Measurements from ENCODE around the gene AKT2. TPM values are rescaled to one million over a fixed set of nuclear protein-coding genes. Genes with fewer than 3 reads are reported as not detected.

Gene AKT2
- total RNA-seq, 1 donor from 2014 or later = 163 TPM

GRCh38 chr19:40263440-40264313, 21.5 kb downstream of the AKT2 start:
- H3K27ac Mint-ChIP-seq = no peak overlapping the region
- no peak for DNase-seq
- H3K9me3 Mint-ChIP-seq = no peaks in the 10 kb centered on the region
- H3K36me3 Mint-ChIP-seq (ENCODE audit: low read depth) = peaks cover 34% of the 10 kb centered on the region
- no peak overlapping the region for H3K4me3 Mint-ChIP-seq
- H3K4me1 Mint-ChIP-seq = peaks cover 7% of the 10 kb centered on the region
- H3K27me3 Mint-ChIP-seq = no peaks in the 10 kb centered on the region
- intact Hi-C loops (cut with micrococcal nuclease) = no loop called here

GRCh38 chr19:40262422-40262821, 22.7 kb downstream of the AKT2 start:
- Mint-ChIP-seq H3K27ac (no peak overlapping the region), H3K4me3 (no peak overlapping the region), H3K4me1 (peaks cover 5% of the 10 kb centered on the region), H3K9me3 (no peaks in the 10 kb centered on the region), H3K36me3 (ENCODE audit: low read depth) (peaks cover 34% of the 10 kb centered on the region), H3K27me3 (no peaks in the 10 kb centered on the region)
- intact Hi-C loops (cut with micrococcal nuclease) = no loop called here
- no peak for DNase-seq

DNA sequence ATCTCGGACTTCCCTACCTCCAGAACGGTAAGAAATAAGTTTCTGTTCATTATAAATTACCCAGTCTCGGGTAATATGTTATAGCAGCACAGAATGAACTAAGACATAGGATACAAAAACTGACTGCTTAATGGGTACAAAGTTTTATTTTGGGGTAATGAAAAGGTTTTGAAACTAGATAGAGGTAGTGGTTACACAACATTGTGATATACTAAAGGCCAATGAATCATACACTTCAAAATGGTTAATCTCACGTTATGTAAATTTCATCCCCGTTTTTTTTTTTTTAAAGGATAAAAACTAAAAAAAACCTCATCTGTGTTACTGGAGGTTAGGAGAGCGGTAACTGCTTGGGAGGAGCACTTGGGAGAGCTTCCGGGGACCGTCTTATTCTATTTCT, 23.5 kb downstream of the AKT2 start:
- no peak overlapping the region for H3K4me3 Mint-ChIP-seq
- intact Hi-C loops (cut with micrococcal nuclease) = no loop called here
- peaks cover 5% of the 10 kb centered on the region for H3K4me1 Mint-ChIP-seq
- DNase-seq = no peak
- no peaks in the 10 kb centered on the region for H3K27me3 Mint-ChIP-seq
- H3K36me3 Mint-ChIP-seq (ENCODE audit: low read depth) = peaks cover 37% of the 10 kb centered on the region
- H3K9me3 Mint-ChIP-seq = no peaks in the 10 kb centered on the region
- no peak overlapping the region for H3K27ac Mint-ChIP-seq

- Mint-ChIP-seq H3K27me3 (no peaks in the 10 kb centered on the region), H3K27ac (no peak overlapping the region), H3K9me3 (no peaks in the 10 kb centered on the region), H3K4me1 (peaks cover 7% of the 10 kb centered on the region), H3K4me3 (no peak overlapping the region), H3K36me3 (ENCODE audit: low read depth) (peaks cover 34% of the 10 kb centered on the region)
- intact Hi-C loops (cut with micrococcal nuclease) = no loop called here
- no peak for DNase-seq
These were observed 28.0 kb downstream of the AKT2 start for GRCh38 chr19:40257096-40257517.

DNA sequence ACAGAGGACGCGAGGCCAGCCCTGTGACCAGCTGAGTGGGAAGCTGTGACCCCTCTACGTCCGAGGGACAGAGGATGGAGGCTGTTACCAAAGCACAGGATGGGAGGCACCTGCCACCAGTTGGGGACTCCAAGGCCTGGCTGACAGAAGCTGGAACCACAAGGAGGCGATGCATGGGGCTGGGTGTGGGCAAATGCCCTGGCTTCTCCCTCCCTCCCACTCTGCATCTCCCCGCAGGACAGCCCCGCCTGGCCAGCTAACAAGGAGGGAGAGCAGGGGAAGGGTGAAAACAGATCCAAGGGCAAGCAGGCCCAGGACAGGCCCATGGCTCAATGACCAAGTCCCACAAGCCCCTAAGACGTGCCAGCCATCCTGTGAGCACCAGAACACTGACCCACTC, 28.6 kb downstream of the AKT2 start:
- no peak for DNase-seq
- Mint-ChIP-seq H3K4me3 (no peak overlapping the region), H3K9me3 (no peaks in the 10 kb centered on the region), H3K4me1 (peaks cover 9% of the 10 kb centered on the region), H3K27me3 (no peaks in the 10 kb centered on the region), H3K27ac (no peak overlapping the region), H3K36me3 (ENCODE audit: low read depth) (peaks cover 32% of the 10 kb centered on the region)
- intact Hi-C loops (cut with micrococcal nuclease) = no loop called here

GRCh38 chr19:40255619-40256166, 29.5 kb downstream of the AKT2 start:
- intact Hi-C loops (cut with micrococcal nuclease) = no loop called here

DNA sequence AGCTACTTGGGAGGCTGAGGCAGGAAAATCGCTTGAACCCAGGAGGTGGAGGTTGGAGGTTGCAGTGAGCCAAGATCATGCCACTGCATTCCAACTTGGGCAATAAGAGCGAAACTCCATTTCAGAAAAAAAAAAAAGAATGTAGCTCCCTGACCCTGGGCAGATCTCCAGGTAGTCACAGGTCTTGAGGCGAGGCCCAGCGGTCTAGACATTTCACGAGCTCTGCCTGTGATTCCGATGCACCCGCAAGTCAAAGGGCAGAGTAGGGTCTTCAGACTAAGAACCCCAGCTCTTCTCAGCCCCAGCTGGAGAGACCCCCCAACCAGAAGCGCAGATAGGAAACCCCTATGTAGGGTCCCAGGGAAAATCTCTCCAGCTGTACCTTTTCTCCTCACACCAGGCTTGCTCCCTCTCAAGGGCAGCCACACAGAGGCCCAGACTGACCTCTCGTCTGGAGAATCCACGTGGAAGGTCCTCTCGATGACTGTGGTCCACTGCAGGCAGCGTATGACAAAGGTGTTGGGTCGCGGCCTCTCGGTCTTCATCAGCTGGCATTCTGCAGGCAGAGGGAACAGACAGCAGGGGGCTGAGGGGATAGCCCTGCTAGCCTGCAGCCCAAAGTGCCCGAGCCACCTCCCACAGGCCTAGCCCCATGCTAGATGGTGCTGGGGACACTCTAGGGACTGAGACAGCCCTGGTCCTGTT, 30.3 kb downstream of the AKT2 start:
- DNase-seq = no peak
- Mint-ChIP-seq H3K36me3 (ENCODE audit: low read depth) (peaks cover 31% of the 10 kb centered on the region), H3K4me1 (peaks cover 9% of the 10 kb centered on the region), H3K9me3 (no peaks in the 10 kb centered on the region), H3K4me3 (no peak overlapping the region), H3K27me3 (no peaks in the 10 kb centered on the region), H3K27ac (no peak overlapping the region)
- intact Hi-C loops (cut with micrococcal nuclease) = no loop called here

More at GRCh38 chr19:40255619-40256166, 29.5 kb downstream of the AKT2 start:
- no peak overlapping the region for H3K4me3 Mint-ChIP-seq
- H3K27ac Mint-ChIP-seq = no peak overlapping the region
- no peaks in the 10 kb centered on the region for H3K27me3 Mint-ChIP-seq
- DNase-seq = no peak
- peaks cover 31% of the 10 kb centered on the region for H3K36me3 Mint-ChIP-seq (ENCODE audit: low read depth)
- no peaks in the 10 kb centered on the region for H3K9me3 Mint-ChIP-seq
- peaks cover 9% of the 10 kb centered on the region for H3K4me1 Mint-ChIP-seq

- Mint-ChIP-seq H3K4me3 (no peak overlapping the region), H3K36me3 (ENCODE audit: low read depth) (peaks cover 34% of the 10 kb centered on the region), H3K9me3 (no peaks in the 10 kb centered on the region), H3K4me1 (peaks cover 11% of the 10 kb centered on the region), H3K27ac (no peak overlapping the region), H3K27me3 (no peaks in the 10 kb centered on the region)
- DNase-seq = no peak
- intact Hi-C loops (cut with micrococcal nuclease) = no loop called here
These were observed 31.5 kb downstream of the AKT2 start for GRCh38 chr19:40253611-40254092.

DNA sequence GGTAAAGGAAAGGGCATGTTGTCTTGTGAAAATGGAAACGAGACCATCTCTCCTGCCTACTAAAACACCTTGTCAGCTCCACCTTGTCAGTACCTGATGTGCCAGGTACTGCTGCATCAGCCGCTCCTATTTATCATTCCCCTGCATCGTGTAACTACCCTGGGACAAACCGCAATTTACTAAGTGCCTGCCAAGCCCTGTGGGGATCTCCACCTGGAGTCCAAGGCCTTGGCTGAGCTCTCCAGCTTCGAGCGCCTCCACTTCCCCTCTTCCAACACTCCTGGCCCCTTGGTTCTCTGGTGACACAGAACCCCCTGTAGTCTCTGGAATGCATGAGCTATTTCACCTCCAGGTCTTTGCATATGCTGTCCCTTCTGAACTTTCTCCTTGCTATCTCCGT, 32.8 kb downstream of the AKT2 start:
- intact Hi-C loops (cut with micrococcal nuclease) = no loop called here
- H3K27me3 Mint-ChIP-seq = no peaks in the 10 kb centered on the region
- no peak overlapping the region for H3K27ac Mint-ChIP-seq
- H3K4me3 Mint-ChIP-seq = no peak overlapping the region
- no peaks in the 10 kb centered on the region for H3K9me3 Mint-ChIP-seq
- DNase-seq = no peak
- H3K36me3 Mint-ChIP-seq (ENCODE audit: low read depth) = peaks cover 35% of the 10 kb centered on the region
- peaks cover 9% of the 10 kb centered on the region for H3K4me1 Mint-ChIP-seq

GRCh38 chr19:40251991-40252390, 33.2 kb downstream of the AKT2 start:
- no peaks in the 10 kb centered on the region for H3K27me3 Mint-ChIP-seq
- no peak overlapping the region for H3K4me3 Mint-ChIP-seq
- H3K36me3 Mint-ChIP-seq (ENCODE audit: low read depth) = peaks cover 35% of the 10 kb centered on the region
- intact Hi-C loops (cut with micrococcal nuclease) = no loop called here
- no peak for DNase-seq
- H3K4me1 Mint-ChIP-seq = peaks cover 9% of the 10 kb centered on the region
- H3K27ac Mint-ChIP-seq = no peak overlapping the region
- no peaks in the 10 kb centered on the region for H3K9me3 Mint-ChIP-seq

GRCh38 chr19:40251244-40251643, 33.9 kb downstream of the AKT2 start:
- intact Hi-C loops (cut with micrococcal nuclease) = no loop called here
- H3K9me3 Mint-ChIP-seq = no peaks in the 10 kb centered on the region
- no peak overlapping the region for H3K27ac Mint-ChIP-seq
- H3K4me3 Mint-ChIP-seq = no peak overlapping the region
- H3K36me3 Mint-ChIP-seq (ENCODE audit: low read depth) = peaks cover 31% of the 10 kb centered on the region
- H3K4me1 Mint-ChIP-seq = peaks cover 8% of the 10 kb centered on the region
- H3K27me3 Mint-ChIP-seq = no peaks in the 10 kb centered on the region
- DNase-seq = no peak

DNA sequence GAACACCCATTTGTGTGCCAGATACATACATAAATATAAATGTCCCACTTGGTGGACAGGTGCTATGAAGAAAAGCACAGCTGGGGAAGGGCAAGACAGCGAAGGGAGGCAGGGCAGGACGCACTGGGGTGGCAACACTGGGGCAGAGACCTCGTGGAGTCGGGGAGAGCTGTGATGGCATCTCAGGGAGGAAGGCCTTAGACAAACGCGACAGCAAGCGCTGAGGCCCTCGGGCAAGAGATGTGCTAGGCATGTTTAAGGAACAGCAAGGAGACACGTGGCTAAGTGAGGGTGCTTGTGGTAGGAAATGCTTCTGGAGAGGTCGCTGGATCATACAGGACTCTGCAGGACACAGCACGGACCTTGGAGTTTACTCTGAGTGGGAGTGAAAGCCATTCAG, 35.4 kb downstream of the AKT2 start:
- H3K9me3 Mint-ChIP-seq = no peaks in the 10 kb centered on the region
- H3K27me3 Mint-ChIP-seq = no peaks in the 10 kb centered on the region
- DNase-seq = no peak
- no peak overlapping the region for H3K27ac Mint-ChIP-seq
- peaks cover 16% of the 10 kb centered on the region for H3K36me3 Mint-ChIP-seq (ENCODE audit: low read depth)
- H3K4me3 Mint-ChIP-seq = no peak overlapping the region
- intact Hi-C loops (cut with micrococcal nuclease) = no loop called here
- peaks cover 8% of the 10 kb centered on the region for H3K4me1 Mint-ChIP-seq

GRCh38 chr19:40249201-40249600, 35.9 kb downstream of the AKT2 start:
- no peak overlapping the region for H3K27ac Mint-ChIP-seq
- peaks cover 8% of the 10 kb centered on the region for H3K4me1 Mint-ChIP-seq
- DNase-seq = no peak
- no peak overlapping the region for H3K4me3 Mint-ChIP-seq
- peaks cover 14% of the 10 kb centered on the region for H3K36me3 Mint-ChIP-seq (ENCODE audit: low read depth)
- no peaks in the 10 kb centered on the region for H3K27me3 Mint-ChIP-seq
- H3K9me3 Mint-ChIP-seq = no peaks in the 10 kb centered on the region
- intact Hi-C loops (cut with micrococcal nuclease) = no loop called here

DNA sequence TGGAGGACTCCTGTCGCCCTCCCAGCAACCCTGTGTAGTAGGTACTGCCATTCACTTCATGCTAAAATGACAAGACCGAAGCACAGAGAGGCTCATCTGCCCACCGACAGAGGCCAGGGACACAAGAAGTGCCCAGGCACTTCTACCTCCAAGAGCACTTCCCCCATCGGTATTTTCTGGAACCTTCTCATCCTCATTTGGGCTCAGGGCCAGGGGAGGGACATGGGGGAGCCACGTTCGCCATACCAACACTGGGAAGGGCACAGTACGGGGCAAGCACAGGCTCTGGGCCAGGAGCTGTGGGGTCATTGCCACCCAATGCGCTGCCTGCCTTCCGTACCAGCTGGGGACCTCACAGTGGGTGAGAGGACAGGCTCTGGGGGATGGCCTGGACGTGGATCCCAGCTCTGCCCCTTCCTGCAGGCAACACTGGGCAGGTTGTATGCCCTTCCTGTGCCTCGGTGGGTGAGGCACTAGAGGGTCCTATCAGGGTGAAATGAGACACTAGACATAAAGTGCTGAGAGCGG, 37.3 kb downstream of the AKT2 start:
- Mint-ChIP-seq H3K36me3 (ENCODE audit: low read depth) (peaks cover 14% of the 10 kb centered on the region), H3K9me3 (no peaks in the 10 kb centered on the region), H3K27ac (no peak overlapping the region), H3K4me1 (peaks cover 8% of the 10 kb centered on the region), H3K27me3 (no peaks in the 10 kb centered on the region), H3K4me3 (no peak overlapping the region)
- DNase-seq = no peak
- intact Hi-C loops (cut with micrococcal nuclease) = no loop called here

All from activated CD4-positive, alpha-beta T cell treated with anti-CD3 and anti-CD28 coated beads, Interleukin-2, amount 10 ng/mL, durations not matched to agents 24 days and 14 days (primary cell).